Activated T-helper 1 cell treated with Interleukin-2 at 50 U/mL for 16 hours (primary cell): Measurements from ENCODE around the gene RNF175.

ENCODE experiments used
- DNase-seq: peaks from one replicate; pipeline ENCODE4 v3.0.0-alpha.2; 2020; ENCODE audit warnings: low read depth

The RNF175 gene

DNA sequence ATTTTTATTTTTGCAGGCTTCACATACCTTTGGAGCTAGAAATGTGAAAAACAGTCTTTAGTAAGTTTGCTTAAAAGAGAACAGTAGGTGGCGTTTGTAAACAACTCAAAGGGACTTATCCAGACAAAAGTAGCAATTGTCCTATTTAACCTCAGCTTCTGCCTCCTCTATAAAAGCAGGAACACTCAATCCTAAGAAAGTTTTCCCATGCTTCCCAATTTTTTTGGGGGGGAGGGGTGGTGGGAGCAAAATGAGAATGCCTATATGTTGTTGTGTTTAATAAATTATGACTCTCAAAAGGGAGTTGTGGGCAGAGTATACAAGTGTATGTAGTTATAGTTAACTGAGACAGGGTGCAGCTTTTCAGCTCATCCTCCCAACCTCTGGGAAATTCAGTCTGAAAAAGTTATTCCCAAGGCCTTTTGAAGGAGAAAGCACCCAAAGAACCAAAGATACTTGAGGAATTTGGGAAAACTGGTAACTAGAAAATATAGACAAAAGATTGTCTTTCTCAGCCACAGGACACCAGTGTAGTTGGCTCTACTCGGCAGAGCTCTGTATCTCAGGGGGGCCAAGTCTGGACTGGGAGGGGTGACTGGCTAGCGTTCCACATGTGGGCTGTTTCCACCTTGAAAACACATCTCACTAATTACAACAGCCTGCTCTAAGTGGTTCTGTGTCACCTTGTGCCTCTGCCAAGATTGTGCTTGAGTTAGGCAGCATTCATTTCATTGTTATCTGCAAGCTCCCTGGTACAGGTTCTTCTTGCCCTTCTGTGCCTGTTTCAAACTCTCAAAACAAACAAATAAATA is 26.3 kb upstream of the RNF175 start:
- no peak for DNase-seq

DNA sequence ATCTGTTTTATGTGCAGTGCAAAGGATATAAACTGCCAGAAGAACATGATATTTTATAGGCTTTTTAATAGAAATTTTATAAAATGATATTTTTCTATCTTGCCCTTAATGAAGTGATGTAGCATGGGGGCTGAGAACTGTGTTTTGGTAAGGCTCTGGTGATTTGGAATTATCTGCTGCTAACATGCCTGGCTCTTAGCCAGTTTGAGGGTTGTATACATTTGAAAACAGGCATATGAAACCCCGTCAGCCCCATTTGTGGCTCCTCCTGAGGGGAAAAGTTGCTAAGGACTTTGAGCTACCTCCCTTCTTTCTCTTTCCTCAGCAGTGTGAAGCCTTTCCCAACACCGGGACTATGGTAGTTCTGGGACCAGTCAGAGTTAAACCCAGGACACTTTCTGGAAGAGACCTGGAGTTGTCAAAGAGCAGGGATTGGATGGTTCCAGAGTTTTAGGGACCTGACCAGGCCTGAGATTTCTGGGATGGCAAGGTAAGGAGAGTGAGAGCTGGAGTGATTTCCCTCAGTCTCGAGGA is 24.4 kb upstream of the RNF175 start:
- DNase-seq = no peak

DNA sequence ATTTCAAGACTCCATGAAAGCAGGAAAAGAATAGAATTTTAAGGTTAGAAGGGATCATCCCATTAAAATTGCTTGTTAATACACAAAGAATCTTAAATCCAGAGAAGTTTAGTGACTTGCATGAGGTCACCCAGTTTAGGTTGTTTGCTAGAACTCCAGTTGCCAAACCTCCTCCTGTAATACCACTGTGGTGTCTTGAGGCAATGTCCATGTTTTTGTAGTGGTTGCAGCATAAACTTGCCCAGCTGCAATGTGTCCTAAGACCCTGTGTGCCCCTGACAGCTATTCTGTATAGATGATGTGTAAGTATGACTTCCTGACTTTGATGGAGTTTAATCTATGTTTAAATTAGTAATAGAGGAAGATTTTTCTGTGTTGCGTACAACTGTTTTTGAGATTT is 22.8 kb upstream of the RNF175 start:
- DNase-seq = no peak

DNA sequence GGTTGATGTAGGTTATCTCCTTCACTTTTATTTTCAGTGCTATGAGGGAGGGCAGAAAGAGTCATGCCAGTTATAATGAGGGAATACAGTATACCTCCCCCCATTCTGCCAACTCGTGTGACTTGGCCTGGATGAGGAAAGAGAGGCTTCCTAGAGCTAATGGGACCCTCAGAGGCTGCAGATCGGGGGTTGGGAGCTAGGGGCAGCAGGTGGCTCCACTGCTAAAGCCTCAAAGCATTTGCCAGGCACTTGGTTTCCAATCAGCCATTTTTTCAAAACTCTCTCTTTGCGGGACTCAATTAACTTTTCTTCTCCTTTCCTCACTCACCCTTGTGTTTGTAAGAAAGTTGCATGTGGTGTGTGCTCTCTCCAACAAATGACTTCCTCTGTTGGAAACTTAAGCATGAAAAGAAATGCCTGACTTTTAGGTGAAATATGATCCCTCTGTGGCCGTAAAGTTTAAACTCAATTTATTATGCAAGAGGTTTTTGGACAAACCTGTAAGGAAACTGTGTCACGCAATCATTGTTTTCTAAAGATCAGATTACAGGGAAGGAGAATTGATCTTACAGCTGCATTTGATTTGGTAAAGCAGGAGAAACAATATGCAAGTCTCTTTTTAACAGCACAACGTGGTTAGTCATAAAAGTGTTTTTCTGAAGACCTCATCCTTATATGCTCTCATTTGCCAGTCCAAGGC is 22.0 kb upstream of the RNF175 start:
- DNase-seq = no peak

DNA sequence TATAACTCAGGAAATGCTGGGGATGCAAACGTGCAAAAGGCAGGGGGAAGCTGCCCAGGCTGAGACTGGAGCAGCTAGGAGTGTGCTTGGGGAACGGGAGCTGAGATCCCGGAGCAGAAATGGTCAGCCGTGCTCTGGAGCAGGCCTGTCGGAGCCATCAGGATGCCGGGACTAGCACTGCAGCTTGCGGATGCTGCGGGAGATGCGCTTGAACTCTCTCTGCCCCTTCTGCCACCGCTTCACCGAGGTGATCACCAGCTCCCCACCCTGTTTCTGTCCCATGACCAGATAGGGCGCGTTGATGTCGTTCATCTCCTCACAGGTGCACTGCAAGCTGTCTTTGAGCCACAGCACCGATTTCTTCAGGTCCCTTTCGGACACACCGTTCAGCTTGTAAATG is 21.5 kb upstream of the RNF175 start:
- DNase-seq = no peak

DNA sequence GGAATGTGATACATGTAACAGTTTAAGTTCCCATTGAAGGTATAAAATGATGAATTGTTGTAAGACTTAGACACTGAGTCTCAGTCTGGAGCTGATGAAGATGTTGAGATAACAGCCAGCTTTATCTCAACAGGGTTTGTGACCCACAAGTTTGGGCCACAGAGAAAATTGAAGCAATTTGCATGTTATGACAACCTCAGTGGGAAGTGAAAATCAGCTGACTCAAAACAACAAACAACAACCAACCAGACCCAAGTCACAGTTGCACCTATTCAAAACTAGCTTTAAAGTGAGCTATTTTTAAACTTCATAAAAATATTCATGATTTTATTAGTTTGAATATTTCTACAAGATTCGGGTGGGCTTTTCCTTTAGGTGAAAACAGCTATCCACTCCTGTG is 21.1 kb upstream of the RNF175 start:
- DNase-seq = no peak

DNA sequence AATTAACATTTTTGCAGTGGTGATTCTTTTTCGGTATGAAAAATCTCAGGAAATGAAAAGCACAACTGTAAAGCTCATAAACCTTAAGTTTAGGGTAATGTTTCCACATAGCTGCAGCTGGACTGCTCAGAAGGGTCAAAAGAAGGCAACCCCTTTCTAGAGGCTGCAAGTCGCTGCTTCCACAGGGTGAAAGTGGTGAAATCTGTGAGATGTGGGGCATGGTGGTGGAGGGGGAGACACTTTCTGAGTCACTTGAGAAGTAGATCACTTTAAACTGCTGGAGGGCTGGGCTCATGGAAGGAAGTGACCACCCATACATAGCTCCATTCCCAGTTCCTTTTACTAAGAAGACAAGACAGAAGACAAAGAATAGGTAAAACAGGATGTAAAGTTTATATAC is 20.4 kb upstream of the RNF175 start:
- DNase-seq = no peak

DNA sequence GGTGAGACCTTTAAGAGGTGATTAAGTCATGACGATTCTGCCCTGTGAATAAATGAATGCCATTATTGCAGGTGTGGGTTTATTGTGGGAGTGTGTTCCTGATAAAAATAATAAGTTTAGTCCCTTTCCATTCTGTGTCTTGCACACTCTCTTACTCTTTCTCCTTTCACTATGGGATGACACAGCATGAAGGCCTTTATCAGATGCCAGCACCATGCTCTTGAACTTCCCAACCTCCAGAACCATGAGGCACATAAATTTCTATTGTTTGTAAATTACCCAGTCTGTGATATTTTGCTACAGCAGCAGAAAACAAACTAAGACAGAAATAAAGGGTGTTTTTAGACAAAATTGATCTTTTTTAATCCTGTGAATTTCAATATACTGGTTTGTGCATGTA is 18.6 kb upstream of the RNF175 start:
- no peak for DNase-seq

DNA sequence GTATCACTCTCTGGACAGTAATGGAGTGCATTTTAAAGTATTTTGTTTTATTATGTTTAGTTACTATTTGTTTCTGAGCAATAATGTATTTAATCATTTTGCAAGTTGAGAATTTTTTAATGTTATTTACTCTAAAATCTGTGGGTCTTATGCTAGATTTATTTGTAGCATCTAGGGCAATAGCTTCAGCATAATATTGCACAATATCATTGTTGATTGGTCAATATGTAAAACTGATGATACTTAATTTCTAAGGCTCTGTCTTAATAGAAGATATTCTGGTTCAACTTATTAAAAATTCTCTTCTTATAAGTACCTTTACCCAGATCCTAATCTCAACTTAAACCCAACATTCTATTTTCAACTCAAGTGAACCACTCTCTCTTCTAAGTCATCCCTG is 17.6 kb upstream of the RNF175 start:
- no peak for DNase-seq

DNA sequence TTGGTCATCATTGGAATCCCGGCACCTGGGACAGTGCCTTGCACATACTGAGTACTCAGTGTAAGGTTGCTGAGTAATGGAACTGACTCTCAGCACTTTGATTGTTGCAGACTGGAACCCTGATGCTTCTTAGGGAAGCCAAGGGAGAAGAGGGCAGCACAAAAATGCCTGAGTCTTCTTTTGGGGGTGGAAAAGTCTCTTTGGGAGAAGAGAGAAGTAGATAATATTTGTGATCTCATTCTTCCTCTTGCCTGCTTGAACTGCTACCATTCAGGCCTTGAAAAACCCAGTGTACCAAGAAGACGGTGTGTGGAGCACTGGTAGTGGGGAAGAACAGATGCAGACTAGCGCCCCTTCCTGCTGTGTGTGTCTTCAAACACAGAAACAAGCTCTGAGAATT is 16.8 kb upstream of the RNF175 start:
- DNase-seq = no peak

DNA sequence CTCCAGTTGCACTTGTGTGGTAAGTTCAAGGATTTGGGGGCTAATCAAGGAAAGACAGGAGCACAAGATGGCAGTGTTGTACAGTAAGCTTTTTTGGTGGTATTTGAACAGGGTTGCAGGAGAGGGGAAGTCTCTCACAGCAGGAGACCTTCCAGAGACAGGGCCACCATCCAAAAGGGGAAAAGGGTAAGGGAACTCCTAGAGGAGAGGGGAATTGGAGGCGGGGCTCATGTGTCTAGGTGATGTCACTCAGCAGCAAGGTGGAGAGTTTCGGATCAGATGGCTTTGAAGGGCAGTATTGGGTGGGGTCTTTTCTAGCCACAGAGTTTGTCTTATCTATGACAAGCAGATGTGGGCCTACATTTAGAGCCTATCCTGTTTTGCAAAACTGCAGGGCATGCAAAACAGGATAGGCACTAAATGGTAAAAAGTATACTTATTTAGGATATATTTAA is 13.4 kb upstream of the RNF175 start:
- DNase-seq = no peak

DNA sequence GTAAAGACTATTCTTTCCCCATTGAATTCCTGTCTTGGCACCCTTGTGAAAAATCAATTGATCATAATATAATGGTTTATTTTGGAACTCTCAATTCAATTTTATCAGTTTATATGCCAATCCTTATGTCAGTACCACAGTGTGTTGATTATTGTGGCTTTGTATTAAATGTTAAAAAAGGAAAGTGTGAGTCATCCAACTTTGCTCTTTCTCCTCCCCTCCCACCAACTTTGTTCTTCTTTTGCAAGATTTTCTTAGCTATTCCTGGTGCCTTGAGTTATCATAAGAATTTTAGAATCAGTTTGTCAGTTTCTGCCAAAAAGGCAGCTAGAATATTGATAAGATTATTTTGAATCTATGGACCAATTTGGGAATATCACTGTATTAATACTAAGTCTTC is 11.2 kb upstream of the RNF175 start:
- no peak for DNase-seq

DNA sequence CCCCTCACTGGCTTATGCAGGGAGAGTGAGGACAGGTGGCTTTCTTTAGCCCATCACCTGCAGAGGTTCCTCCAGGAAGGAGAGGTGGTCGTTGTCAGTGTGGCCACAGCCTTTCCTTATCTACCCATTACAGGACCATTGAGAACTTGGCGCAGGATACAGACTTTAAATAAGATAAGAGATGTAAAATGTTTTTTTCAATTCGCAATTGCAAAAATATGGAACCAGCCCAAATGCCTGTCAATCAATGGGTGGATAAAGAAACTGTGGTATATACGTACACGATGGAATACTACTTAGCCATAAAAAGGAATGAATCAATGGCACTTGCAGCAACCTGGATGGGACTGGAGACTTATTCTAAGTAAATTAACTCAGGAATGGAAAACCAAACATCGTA is 6.9 kb upstream of the RNF175 start:
- DNase-seq = no peak

DNA sequence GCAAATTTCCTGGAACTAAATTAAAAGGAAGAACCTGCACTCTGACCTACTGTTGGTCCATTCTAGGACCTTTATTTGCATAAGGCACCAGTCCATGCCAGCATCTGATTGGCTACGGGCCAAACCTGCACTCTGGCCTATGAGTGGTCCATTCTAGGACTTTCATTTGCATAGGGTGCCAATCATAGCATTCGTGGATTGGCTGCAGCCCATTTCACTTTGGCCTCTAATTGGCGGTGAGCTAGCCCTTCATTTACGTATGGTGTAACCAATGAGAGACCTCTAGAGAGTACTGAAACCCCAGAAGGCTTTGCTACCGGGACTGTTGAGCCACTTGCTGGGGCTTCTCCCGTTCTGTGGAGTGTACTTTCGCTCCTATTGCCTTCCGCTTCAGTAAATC is 6.1 kb upstream of the RNF175 start:
- no peak for DNase-seq

DNA sequence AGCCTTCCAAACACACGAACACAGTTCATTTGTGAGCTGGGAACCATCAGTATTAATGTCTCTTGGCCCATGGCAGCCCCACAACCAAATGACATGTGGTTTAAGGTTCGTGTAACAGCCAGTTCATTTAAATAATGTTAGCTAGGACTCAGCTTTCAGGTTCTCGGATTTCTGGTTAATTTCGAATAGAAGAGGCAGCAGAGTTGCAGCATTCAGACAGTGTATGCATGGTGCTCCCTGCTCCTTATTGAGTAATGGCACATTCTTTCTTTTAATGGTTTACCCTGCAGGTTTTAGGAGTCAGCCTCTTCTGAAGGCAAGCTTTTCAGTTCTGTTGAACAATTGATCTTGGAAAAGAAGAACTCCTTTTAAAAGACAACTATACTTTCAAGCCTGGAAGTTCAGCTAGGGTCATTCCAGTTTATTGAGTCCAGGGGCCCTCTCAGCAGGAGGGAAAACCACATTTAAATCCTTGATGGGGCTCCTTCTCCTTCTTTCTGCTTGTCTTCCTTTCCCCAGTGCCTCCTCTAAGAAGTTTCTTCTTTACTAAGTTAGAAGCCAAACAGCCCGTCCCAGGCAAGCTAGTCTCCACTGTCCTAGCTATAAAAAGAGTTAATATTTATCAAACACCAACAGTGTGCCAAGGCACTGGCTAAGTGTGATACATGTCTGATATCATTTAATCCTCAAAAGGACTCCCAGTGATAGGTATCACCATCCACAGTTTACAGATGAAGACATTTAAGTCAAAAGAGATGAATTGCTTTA is 5.0 kb upstream of the RNF175 start:
- DNase-seq = no peak

DNA sequence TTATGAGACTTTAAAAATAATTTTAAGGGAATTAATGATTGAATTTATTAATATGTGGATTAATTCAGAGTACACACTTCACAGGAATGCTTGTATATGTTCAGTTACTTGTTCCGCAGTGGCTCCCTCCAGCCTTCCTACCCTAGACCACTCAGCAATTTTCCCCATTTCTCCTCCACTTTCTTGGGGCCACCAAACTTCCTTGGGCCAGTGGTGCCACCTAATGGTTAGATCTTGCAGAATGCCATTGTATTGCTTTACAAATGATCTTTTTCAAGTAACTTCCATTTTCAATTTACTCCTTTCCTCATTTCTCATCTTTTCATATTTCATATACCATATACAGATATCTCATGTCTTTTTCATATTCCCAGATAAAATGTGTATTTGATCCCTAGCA is 3.6 kb upstream of the RNF175 start:
- no peak for DNase-seq

DNA sequence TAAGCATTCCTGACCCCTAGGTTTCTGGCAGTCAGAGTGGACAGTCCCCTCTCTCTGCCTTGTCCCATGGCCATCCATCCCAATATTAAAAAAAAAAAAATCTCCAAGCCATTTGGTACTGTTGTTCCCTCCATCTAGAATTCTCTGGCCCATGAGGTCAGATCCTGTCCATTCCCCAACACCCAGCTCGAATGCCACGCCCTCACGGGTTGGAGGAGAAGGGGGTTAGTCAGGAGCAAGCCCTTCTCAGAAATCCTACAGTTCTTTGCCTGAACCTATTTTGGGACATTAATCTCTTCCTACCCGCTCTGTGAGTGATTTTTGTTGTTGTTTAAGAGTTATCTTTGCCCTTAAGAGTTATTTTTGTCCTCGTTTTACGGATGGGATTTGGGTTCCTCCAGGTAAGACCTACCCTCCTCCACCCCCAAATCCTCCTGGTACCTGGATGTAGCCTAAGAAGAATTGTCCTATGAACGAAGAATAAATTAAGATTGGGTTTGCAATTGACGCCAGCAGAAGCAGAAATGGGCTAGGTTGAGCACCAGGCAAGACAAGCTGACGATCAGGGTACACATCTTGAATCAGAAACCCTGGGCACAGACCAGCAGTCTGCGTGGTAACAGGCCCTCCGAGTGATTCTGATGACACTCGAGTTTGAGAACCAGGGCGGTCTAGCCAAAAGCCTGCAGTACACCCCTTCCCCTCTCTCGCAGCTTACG is 977 bp downstream of the RNF175 start:
- DNase-seq = no peak

DNA sequence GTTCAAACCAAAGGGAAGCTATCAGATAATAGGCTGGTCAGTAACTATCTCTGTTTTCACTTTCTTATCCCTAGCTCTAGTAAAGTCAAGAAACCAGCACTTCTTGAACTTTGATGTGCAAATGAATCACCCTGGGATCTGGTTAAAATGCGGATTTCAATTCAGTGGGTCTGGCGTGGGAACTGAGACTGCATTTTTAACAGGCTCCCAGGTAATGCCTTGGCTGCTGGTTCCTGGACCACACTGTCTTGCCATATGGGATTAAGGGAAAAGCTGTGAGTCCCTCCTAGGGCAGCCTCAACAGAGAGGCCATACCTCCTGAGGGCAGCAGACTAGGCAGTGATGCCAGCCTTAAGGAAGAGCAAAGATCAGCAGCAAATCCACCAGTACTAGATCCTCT is 1.7 kb downstream of the RNF175 start:
- DNase-seq = no peak

DNA sequence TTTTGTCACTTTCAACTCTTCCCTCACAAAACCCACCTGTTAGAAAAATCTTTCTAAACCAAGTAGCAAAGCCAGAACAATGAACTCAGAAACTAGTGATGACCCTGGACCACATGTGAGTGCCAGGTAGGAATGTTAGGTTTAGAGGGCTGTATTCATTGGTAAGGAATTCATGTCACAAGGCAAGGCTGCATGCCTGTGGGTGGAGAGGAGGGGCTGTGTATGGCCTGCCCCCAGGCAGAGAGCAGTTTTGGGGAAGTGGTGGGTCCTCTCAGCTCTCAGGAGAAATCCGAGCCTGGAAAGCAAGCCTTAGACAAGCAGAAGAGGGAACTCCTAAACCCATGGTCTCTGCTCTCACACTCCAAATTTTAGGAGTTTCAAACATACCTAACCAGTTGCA is 2.4 kb downstream of the RNF175 start:
- DNase-seq = no peak

DNA sequence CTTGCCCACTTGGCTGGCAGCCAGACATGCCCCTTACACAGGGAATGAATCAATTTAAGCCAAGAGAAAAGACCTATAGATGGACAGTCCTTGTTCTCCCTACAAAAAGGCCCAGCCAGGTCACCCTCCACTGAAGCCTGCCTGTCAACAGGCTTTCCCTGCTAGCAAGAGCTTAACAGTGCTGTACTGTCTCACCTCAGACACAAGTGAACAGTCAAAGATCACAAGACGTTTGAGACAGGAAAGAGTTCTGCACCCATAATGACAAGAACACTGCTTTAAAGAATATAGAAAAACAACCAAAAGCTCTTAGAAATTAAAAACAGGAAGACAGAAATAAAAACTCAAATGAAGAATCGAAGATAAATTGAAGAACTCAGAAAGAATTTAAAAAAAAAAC is 4.6 kb downstream of the RNF175 start:
- DNase-seq = no peak

DNA sequence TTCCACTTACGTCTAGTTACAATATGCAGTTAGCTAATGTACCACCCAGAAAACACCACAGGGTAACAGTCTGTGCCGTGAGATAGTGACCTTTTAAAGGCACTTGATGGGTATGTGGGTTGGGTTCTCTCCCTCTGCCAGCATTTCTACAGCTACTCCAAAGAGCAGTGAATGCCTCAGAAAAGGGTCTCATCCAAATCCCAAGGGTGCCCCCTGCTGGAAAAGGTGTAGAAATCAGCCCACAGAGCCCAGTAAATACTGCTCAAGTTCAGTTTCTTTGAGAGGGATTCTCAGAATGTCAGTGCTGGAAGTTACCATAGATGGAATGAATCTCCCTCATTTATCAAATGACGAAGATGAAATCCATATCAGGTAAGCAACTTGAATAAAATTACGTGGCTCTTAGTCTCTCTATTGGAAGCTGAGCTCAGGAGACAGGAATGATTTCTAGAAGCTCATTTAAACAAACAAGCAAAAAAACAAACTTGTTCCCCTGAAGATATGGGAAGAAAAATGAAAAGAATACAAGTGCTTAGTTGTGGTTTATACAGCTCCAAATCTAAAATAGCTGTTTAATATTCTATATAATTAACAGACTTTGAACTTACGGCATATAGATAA is 9.5 kb downstream of the RNF175 start:
- peak; percentile 12 for DNase-seq

DNA sequence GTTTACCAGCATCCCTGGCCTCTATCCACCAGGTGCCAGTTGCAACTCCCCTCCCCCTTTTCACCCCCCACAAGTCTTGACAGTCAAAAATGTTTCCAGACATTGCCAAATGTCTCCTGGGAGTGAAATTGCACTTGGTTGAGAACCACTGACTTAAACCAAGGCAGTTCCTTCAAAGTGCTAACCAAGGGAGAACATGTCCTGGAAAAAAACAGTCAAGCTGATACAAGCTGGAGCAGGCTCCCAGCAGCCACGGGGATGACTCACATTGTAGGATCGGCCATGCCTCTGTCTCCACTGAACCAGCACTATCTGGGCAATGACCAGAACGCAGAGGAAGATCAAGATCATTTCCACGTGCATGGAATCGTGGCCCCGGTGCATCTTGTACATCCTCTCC is 11.4 kb downstream of the RNF175 start:
- no peak for DNase-seq
